Measurements from ENCODE around the gene SMIM9. TPM values are rescaled to one million over a fixed set of nuclear protein-coding genes. Genes with fewer than 3 reads are reported as not detected.
"Not testable (repeated sequence)": the region's sequence is repeated elsewhere in the genome, so short reads cannot be mapped to it uniquely, and the experiment has no call there.

Gene SMIM9
- polyA plus RNA-seq, 1 experiment = not detected

- CTCF ChIA-PET = no interaction called here
- POLR2A ChIA-PET = no interaction called here
Measured at GRCh38 chrX:154828016-154828408, 6.5 kb downstream of the SMIM9 start.

GRCh38 chrX:154827194-154828015 is 7.1 kb downstream of the SMIM9 start:
- no peak for TF ChIP-seq CTCF (IDR thresholded peaks at IDR 0.05; ENCODE audit: low read depth, low read length)
- no peak for DNase-seq (ENCODE audit: low read depth, low spot score)
- Histone ChIP-seq H3K27me3 (ENCODE audit: control insufficient read depth, insufficient read depth, low read length) (no peaks in the 10 kb centered on the region), H3K4me3 (ENCODE audit: low read depth, low read length) (no peak overlapping the region), H3K27ac (ENCODE audit: low read depth, low read length) (no peak overlapping the region), H3K9me3 (ENCODE audit: control insufficient read depth, insufficient read depth, low read length) (no peaks in the 10 kb centered on the region)
- CTCF ChIA-PET = no interaction called here
- POLR2A ChIA-PET = no interaction called here

More at GRCh38 chrX:154828016-154828408, 6.5 kb downstream of the SMIM9 start:
- TF ChIP-seq CTCF (IDR thresholded peaks at IDR 0.05; ENCODE audit: low read depth, low read length) = no peak
- Histone ChIP-seq H3K9me3 (ENCODE audit: control insufficient read depth, insufficient read depth, low read length) (no peaks in the 10 kb centered on the region), H3K27me3 (ENCODE audit: control insufficient read depth, insufficient read depth, low read length) (no peaks in the 10 kb centered on the region), H3K4me3 (ENCODE audit: low read depth, low read length) (no peak overlapping the region), H3K27ac (ENCODE audit: low read depth, low read length) (no peak overlapping the region)
- DNase-seq (ENCODE audit: low read depth, low spot score) = no peak

- CTCF ChIA-PET; H3K27ac ChIP-seq (ENCODE audit: low read depth, low read length); H3K9me3 ChIP-seq (ENCODE audit: control insufficient read depth, insufficient read depth, low read length); POLR2A ChIA-PET; H3K27me3 ChIP-seq (ENCODE audit: control insufficient read depth, insufficient read depth, low read length); H3K4me3 ChIP-seq (ENCODE audit: low read depth, low read length); DNase-seq (ENCODE audit: low read depth, low spot score): not testable (repeated sequence)
Measured at GRCh38 chrX:154825586-154825985, 8.9 kb downstream of the SMIM9 start.

GRCh38 chrX:154824638-154825037 is 9.8 kb downstream of the SMIM9 start:
- TF ChIP-seq CTCF (IDR thresholded peaks at IDR 0.05; ENCODE audit: low read depth, low read length) = no peak
- CTCF ChIA-PET = no interaction called here
- DNase-seq (ENCODE audit: low read depth, low spot score) = no peak

GRCh38 chrX:154822029-154822428 is 12.4 kb downstream of the SMIM9 start:
- no peak for DNase-seq (ENCODE audit: low read depth, low spot score)
- no peaks in the 10 kb centered on the region for H3K27me3 ChIP-seq (ENCODE audit: control insufficient read depth, insufficient read depth, low read length)
- TF ChIP-seq CTCF (IDR thresholded peaks at IDR 0.05; ENCODE audit: low read depth, low read length) = no peak
- CTCF ChIA-PET = no interaction called here
- no peak overlapping the region for H3K4me3 ChIP-seq (ENCODE audit: low read depth, low read length)
- no peak overlapping the region for H3K27ac ChIP-seq (ENCODE audit: low read depth, low read length)
- POLR2A ChIA-PET = no interaction called here
- H3K9me3 ChIP-seq (ENCODE audit: control insufficient read depth, insufficient read depth, low read length) = peaks cover 3% of the 10 kb centered on the region; the same call in 1 of the 2 replicates

More at GRCh38 chrX:154824638-154825037, 9.8 kb downstream of the SMIM9 start:
- Histone ChIP-seq H3K27ac (ENCODE audit: low read depth, low read length) (no peak overlapping the region), H3K9me3 (ENCODE audit: control insufficient read depth, insufficient read depth, low read length) (no peaks in the 10 kb centered on the region), H3K4me3 (ENCODE audit: low read depth, low read length) (no peak overlapping the region), H3K27me3 (ENCODE audit: control insufficient read depth, insufficient read depth, low read length) (no peaks in the 10 kb centered on the region)
- POLR2A ChIA-PET = no interaction called here
